WI38 (cell line): Measurements from ENCODE around the gene ST8SIA4.

ENCODE experiments used
- H3K4me3 ChIP-seq: 2 replicates; pipeline ENCODE4 v1.5.1; 2011; ENCODE audit warnings: low read depth, mild to moderate bottlenecking, control low read depth, low read length
- TF ChIP-seq, protein P1 (sequence below): IDR thresholded peaks from 2 replicates; pipeline ENCODE4 v1.5.1; 2012; ENCODE audit warnings: low read depth, mild to moderate bottlenecking, control low read depth, low read length

Gene ST8SIA4

GRCh38 chr5:100772006-100772405 is 131.1 kb downstream of the ST8SIA4 start:
- H3K4me3 ChIP-seq: no peak overlapping the region
- TF ChIP-seq, protein P1, sequence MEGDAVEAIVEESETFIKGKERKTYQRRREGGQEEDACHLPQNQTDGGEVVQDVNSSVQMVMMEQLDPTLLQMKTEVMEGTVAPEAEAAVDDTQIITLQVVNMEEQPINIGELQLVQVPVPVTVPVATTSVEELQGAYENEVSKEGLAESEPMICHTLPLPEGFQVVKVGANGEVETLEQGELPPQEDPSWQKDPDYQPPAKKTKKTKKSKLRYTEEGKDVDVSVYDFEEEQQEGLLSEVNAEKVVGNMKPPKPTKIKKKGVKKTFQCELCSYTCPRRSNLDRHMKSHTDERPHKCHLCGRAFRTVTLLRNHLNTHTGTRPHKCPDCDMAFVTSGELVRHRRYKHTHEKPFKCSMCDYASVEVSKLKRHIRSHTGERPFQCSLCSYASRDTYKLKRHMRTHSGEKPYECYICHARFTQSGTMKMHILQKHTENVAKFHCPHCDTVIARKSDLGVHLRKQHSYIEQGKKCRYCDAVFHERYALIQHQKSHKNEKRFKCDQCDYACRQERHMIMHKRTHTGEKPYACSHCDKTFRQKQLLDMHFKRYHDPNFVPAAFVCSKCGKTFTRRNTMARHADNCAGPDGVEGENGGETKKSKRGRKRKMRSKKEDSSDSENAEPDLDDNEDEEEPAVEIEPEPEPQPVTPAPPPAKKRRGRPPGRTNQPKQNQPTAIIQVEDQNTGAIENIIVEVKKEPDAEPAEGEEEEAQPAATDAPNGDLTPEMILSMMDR: no peak

DNA sequence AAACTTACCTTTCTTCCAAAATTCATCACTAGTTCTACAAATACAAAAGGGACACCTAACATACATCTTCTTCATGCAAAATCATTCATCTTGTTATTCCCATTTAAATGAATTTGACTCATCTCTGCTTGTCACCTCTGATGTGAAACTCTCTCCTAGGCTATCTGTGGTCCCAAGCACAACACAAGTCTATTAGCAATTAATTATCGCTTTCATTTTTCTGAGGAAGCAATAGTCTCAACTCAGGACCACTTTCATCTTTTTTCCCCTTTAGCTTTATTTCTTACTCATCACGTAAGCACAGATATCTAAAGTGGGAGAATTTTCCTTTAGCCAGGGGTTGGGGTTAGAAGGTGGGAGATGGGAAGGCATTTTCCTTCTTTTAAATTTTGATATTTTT is 131.9 kb downstream of the ST8SIA4 start:
- TF ChIP-seq, protein P1: no peak
- H3K4me3 ChIP-seq: no peak overlapping the region

- TF ChIP-seq, protein P1: no peak
Observed at GRCh38 chr5:100768221-100768620, 134.9 kb downstream of the ST8SIA4 start.

GRCh38 chr5:100762995-100763394 is 140.1 kb downstream of the ST8SIA4 start:
- TF ChIP-seq, protein P1: no peak
- no peak overlapping the region for H3K4me3 ChIP-seq

More at GRCh38 chr5:100768221-100768620, 134.9 kb downstream of the ST8SIA4 start:
- H3K4me3 ChIP-seq: no peak overlapping the region

DNA sequence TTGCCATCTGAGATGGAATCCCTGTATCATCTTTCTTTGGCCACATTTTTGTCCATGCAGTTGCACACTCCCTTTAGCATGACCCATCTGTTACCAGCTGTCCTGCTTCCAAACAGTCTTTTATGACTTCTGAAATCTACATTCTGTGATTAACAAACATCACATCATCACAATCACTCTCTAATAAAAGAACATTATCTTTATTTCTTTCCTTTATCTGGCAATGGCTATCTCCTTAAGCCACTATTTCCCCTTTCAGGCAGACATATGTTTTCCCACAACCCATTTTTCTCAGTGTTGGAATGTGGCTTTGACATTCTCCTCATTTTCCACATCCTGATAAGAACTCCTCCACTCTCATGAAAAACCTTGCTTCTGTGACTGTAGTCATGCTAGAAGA is 141.0 kb downstream of the ST8SIA4 start:
- TF ChIP-seq, protein P1: no peak
- no peak overlapping the region for H3K4me3 ChIP-seq

DNA sequence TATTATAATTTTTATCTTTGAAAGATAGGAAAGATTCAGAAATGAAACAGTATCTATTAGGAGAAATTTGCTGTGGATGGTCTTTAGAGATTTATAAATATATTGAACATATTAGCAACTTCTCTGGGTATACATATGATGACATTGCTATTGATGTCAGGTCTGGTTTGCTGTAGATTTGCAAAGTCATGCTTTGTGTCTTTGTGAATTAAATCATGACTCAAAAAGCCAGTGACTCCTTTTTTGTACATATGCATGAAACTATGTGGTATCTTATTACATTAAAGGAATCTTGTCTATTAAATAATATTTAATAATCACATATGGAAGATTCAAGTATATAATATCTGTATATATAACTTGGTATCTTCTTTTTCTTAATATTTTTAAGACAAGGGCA is 141.9 kb downstream of the ST8SIA4 start:
- TF ChIP-seq, protein P1: no peak
- no peak overlapping the region for H3K4me3 ChIP-seq

- no peak overlapping the region for H3K4me3 ChIP-seq
Observed at GRCh38 chr5:100760688-100761087, 142.4 kb downstream of the ST8SIA4 start.

More at GRCh38 chr5:100760688-100761087, 142.4 kb downstream of the ST8SIA4 start:
- TF ChIP-seq, protein P1: no peak
